MM.1S (cell line): ENCODE results near the gene SRI.
"Not testable (repeated sequence)": the region's sequence is repeated elsewhere in the genome, so short reads cannot be mapped to it uniquely, and the experiment has no call there.

Source experiments
- DNase-seq: peaks from one replicate; pipeline ENCODE4 v3.0.0-alpha.2; 2015
- H2AFZ ChIP-seq: fragments of 300-600 bp; sonication (generic); 2 replicates; pipeline ENCODE4 v1.6.0; 2016; ENCODE audit warnings: antibody characterized with exemption, low read length
- H3F3A ChIP-seq: fragments of 300-600 bp; sonication (generic); 2 replicates; pipeline ENCODE4 v1.6.1; 2016; ENCODE audit warnings: mild to moderate bottlenecking, antibody characterized with exemption, low read length, moderate library complexity, mixed read lengths; ENCODE audit not compliant: insufficient read depth
- H3K27ac ChIP-seq: fragments of 300-600 bp; sonication (generic); 2 replicates; pipeline ENCODE4 v1.5.1; 2016; ENCODE audit warnings: mild to moderate bottlenecking, low read length
- H3K27me3 ChIP-seq: fragments of 300-600 bp; sonication (generic); replicated peaks from 2 replicates; pipeline ENCODE4 v1.6.0; 2016; ENCODE audit warnings: low read length; ENCODE audit not compliant: insufficient read depth
- H3K36me3 ChIP-seq: fragments of 300-600 bp; sonication (generic); replicated peaks from 2 replicates; pipeline ENCODE4 v1.6.1; 2016; ENCODE audit warnings: mild to moderate bottlenecking, low read length, mixed read lengths; ENCODE audit not compliant: insufficient read depth
- H3K4me1 ChIP-seq: fragments of 300-600 bp; sonication (generic); 2 replicates; pipeline ENCODE4 v1.6.1; 2016; ENCODE audit warnings: low read length, mixed read lengths
- H3K4me2 ChIP-seq: fragments of 300-600 bp; sonication (generic); 2 replicates; pipeline ENCODE4 v1.6.0; 2016; ENCODE audit warnings: low read depth, low read length
- H3K4me3 ChIP-seq: fragments of 300-600 bp; sonication (generic); 2 replicates; pipeline ENCODE4 v1.5.1; 2016; ENCODE audit warnings: low read length, mixed read lengths
- H3K79me2 ChIP-seq: fragments of 300-600 bp; sonication (generic); 2 replicates; pipeline ENCODE4 v1.6.1; 2016; ENCODE audit warnings: mixed run types, low read length, mixed read lengths
- H3K9ac ChIP-seq: fragments of 300-600 bp; sonication (generic); 2 replicates; pipeline ENCODE4 v1.6.1; 2016; ENCODE audit warnings: low read length, mixed read lengths
- H3K9me2 ChIP-seq: fragments of 300-600 bp; sonication (generic); replicated peaks from 2 replicates; pipeline ENCODE4 v1.6.1; 2016; ENCODE audit warnings: mild to moderate bottlenecking, low read length, mixed read lengths; ENCODE audit not compliant: insufficient read depth
- H3K9me3 ChIP-seq: fragments of 300-600 bp; sonication (generic); replicated peaks from 2 replicates; pipeline ENCODE4 v1.6.1; 2016; ENCODE audit warnings: mild to moderate bottlenecking, low read length, mixed read lengths; ENCODE audit not compliant: insufficient read depth
- H4K20me1 ChIP-seq: fragments of 300-600 bp; sonication (generic); 2 replicates; pipeline ENCODE4 v1.6.1; 2016; ENCODE audit warnings: mild to moderate bottlenecking, low read length, moderate library complexity, mixed read lengths; ENCODE audit not compliant: insufficient read depth
- CTCF ChIP-seq: fragments of 300-600 bp; sonication (generic); IDR thresholded peaks from 2 replicates; pipeline ENCODE4 v1.5.1; 2016; ENCODE audit warnings: antibody characterized with exemption, low read length, mixed read lengths
- EZH2 ChIP-seq: fragments of 300-600 bp; sonication (generic); optimal IDR thresholded peaks from 2 replicates; pipeline ENCODE3; 2017; ENCODE audit warnings: low read depth, mild to moderate bottlenecking, antibody characterized with exemption, low read length, mixed read lengths
- EZH2phosphoT487 ChIP-seq: fragments of 300-600 bp; sonication (generic); IDR thresholded peaks from 2 replicates; pipeline ENCODE4 v1.6.1; 2018; ENCODE audit warnings: antibody characterized with exemption, low read length

Gene SRI

GRCh38 chr7:88260719-88261118, 40.9 kb upstream of the SRI start:
- no peak overlapping the region for H3K4me2 ChIP-seq
- TF ChIP-seq EZH2phosphoT487: no peak
- no peak for TF ChIP-seq EZH2
- TF ChIP-seq CTCF: no peak
- H3K27me3 ChIP-seq: no peaks in the 10 kb centered on the region
- no peak for DNase-seq
- no peak overlapping the region for H3K4me3 ChIP-seq
- H3K9me3 ChIP-seq: no peaks in the 10 kb centered on the region
- H4K20me1 ChIP-seq: no peaks in the 10 kb centered on the region
- H3K79me2 ChIP-seq: no peaks in the 10 kb centered on the region
- no peaks in the 10 kb centered on the region for H3K9me2 ChIP-seq
- H3K4me1 ChIP-seq: no peaks in the 10 kb centered on the region
- no peak overlapping the region for H2AFZ ChIP-seq
- H3F3A ChIP-seq: no peaks in the 10 kb centered on the region
- no peak overlapping the region for H3K27ac ChIP-seq
- H3K36me3 ChIP-seq: no peaks in the 10 kb centered on the region
- H3K9ac ChIP-seq: no peak overlapping the region

- Histone ChIP-seq H3K27me3 (no peaks in the 10 kb centered on the region), H3K4me3 (no peak overlapping the region), H3K4me1 (no peaks in the 10 kb centered on the region), H2AFZ (no peak overlapping the region), H3K9ac (no peak overlapping the region), H4K20me1 (no peaks in the 10 kb centered on the region), H3K36me3 (no peaks in the 10 kb centered on the region), H3K4me2 (no peak overlapping the region), H3F3A (no peaks in the 10 kb centered on the region), H3K79me2 (no peaks in the 10 kb centered on the region), H3K9me2 (no peaks in the 10 kb centered on the region), H3K27ac (no peak overlapping the region), H3K9me3 (no peaks in the 10 kb centered on the region)
- no peak for TF ChIP-seq CTCF
- TF ChIP-seq EZH2phosphoT487: no peak
- no peak for TF ChIP-seq EZH2
- no peak for DNase-seq
These were observed 40.0 kb upstream of the SRI start for GRCh38 chr7:88259656-88260380.

GRCh38 chr7:88258296-88258695, 38.5 kb upstream of the SRI start:
- not testable (repeated sequence) for H3K4me1 ChIP-seq, H3K27me3 ChIP-seq, H3K4me2 ChIP-seq, H2AFZ ChIP-seq, H3K27ac ChIP-seq, H3K4me3 ChIP-seq, DNase-seq, H3K9ac ChIP-seq, H3F3A ChIP-seq, H4K20me1 ChIP-seq, H3K36me3 ChIP-seq, H3K9me3 ChIP-seq, H3K9me2 ChIP-seq, H3K79me2 ChIP-seq

GRCh38 chr7:88256906-88257305, 37.1 kb upstream of the SRI start:
- H3K9ac ChIP-seq: no peak overlapping the region
- no peaks in the 10 kb centered on the region for H3K9me2 ChIP-seq
- H3K4me2 ChIP-seq: no peak overlapping the region
- TF ChIP-seq EZH2: no peak
- TF ChIP-seq CTCF: no peak
- TF ChIP-seq EZH2phosphoT487: no peak
- no peaks in the 10 kb centered on the region for H3K36me3 ChIP-seq
- H3K27ac ChIP-seq: no peak overlapping the region
- H2AFZ ChIP-seq: no peak overlapping the region
- H3K4me1 ChIP-seq: no peaks in the 10 kb centered on the region
- H3K4me3 ChIP-seq: no peak overlapping the region
- H4K20me1 ChIP-seq: no peaks in the 10 kb centered on the region
- no peaks in the 10 kb centered on the region for H3K27me3 ChIP-seq
- no peak for DNase-seq
- no peaks in the 10 kb centered on the region for H3K79me2 ChIP-seq
- no peaks in the 10 kb centered on the region for H3F3A ChIP-seq
- no peaks in the 10 kb centered on the region for H3K9me3 ChIP-seq
